Mesothelial cell of epicardium (in vitro differentiated cells): ENCODE results near the gene HDAC9. TPM values are rescaled to one million over a fixed set of nuclear protein-coding genes. Genes with fewer than 3 reads are reported as not detected.
A peak's percentile ranks its signal among the peaks of the same experiment; 100 is the strongest.

Experiments used
- DNase-seq, 2 experiments: peaks; one replicate each; pipeline ENCODE4 v3.0.0; 2021; ENCODE audit warnings: low spot score in 2 of 2; ENCODE audit not compliant: unreplicated experiment in 2 of 2
- H3K27ac Mint-ChIP-seq: 2 replicates; pipeline ENCODE4 v1.8.0; 2021; ENCODE audit warnings: mixed read lengths
- H3K27me3 Mint-ChIP-seq: 2 replicates; pipeline ENCODE4 v1.8.0; 2021; ENCODE audit warnings: low read depth, mixed read lengths
- H3K36me3 Mint-ChIP-seq: 2 replicates; pipeline ENCODE4 v1.8.0; 2021; ENCODE audit warnings: mixed read lengths
- H3K4me1 Mint-ChIP-seq: 2 replicates; pipeline ENCODE4 v1.8.0; 2021; ENCODE audit warnings: mixed read lengths
- H3K4me3 Mint-ChIP-seq: 2 replicates; pipeline ENCODE4 v1.8.0; 2021; ENCODE audit warnings: mild to moderate bottlenecking, moderate library complexity, mixed read lengths
- H3K9me3 Mint-ChIP-seq: 2 replicates; pipeline ENCODE4 v1.8.0; 2021; ENCODE audit warnings: mixed read lengths
- total RNA-seq: library from RNA; stranded (reverse); gene quantifications from 3 replicates; pipeline ENCODE4 v1.2.1, GENCODE V29; 2021
- TF ChIP-seq, protein P1 (sequence below): fragments of 200-600 bp; sonication (generic); IDR thresholded peaks from one replicate; pipeline ENCODE4 v1.5.0; 2021; ENCODE audit warnings: antibody characterized with exemption; ENCODE audit not compliant: unreplicated experiment

The HDAC9 gene
- total RNA-seq, result 32.2 to 37.4 TPM (median 35.9 TPM) in 3 replicates

DNA sequence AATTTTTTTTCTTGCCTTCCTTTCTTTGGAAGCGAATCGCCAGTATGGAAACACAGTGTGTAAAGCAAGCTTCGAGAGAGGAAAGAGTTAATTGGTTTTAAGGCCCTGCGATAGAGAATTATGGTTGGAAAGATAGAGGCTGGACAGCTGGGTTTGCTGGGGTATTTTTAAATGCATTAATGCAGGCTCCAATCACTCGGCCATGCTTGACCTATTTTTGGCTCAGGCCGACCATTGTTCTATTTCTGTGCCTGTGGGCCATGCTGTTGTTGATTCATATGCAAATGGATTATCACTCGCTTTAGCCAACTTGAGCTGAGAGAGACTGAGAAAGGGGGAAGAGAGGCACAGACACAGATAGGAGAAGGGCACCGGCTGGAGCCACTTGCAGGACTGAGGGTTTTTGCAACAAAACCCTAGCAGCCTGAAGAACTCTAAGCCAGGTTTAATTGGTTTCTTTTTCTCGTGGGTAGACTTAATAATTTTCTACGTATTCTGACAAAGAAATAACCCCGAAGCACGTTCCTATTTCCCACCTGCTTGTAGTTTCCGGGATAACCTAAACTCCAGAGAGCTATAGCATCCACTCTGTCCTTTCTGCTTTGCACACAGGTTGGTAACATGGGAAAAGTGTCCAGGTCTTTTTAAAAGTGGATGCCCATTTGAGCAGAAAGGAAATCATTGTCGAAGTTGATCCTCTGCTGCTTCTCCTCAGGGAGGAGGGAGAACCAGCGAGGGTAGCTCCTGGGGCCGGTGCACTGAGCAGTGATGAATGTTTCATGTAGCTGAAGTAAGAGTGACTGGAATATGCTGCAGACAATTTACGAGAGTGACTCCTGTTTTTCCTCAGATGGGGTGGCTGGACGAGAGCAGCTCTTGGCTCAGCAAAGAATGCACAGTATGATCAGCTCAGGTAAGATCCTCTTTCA lies at the start of gene HDAC9:
TSS of gene HDAC9 (plus strand) at position 338 of the 929 bp plus-strand sequence. CDS start at position 892, 554 bp downstream.
- DNase-seq, result no peak
- H3K4me1 Mint-ChIP-seq, result peaks cover 30% of the 10 kb centered on the region
- H3K4me3 Mint-ChIP-seq, result peak within 1 kb of the TSS; percentile 67
- H3K9me3 Mint-ChIP-seq, result no peaks in the 10 kb centered on the region
- H3K27ac Mint-ChIP-seq, result peak within 1 kb of the TSS; percentile 90
- no peaks in the 10 kb centered on the region for H3K27me3 Mint-ChIP-seq
- no peaks in the 10 kb centered on the region for H3K36me3 Mint-ChIP-seq
- TF ChIP-seq, protein P1, sequence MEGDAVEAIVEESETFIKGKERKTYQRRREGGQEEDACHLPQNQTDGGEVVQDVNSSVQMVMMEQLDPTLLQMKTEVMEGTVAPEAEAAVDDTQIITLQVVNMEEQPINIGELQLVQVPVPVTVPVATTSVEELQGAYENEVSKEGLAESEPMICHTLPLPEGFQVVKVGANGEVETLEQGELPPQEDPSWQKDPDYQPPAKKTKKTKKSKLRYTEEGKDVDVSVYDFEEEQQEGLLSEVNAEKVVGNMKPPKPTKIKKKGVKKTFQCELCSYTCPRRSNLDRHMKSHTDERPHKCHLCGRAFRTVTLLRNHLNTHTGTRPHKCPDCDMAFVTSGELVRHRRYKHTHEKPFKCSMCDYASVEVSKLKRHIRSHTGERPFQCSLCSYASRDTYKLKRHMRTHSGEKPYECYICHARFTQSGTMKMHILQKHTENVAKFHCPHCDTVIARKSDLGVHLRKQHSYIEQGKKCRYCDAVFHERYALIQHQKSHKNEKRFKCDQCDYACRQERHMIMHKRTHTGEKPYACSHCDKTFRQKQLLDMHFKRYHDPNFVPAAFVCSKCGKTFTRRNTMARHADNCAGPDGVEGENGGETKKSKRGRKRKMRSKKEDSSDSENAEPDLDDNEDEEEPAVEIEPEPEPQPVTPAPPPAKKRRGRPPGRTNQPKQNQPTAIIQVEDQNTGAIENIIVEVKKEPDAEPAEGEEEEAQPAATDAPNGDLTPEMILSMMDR, result no peak

- Mint-ChIP-seq H3K9me3 (peaks cover 5% of the 10 kb centered on the region), H3K27me3 (no peaks in the 10 kb centered on the region)
- TF ChIP-seq, protein P1, result no peak
Observed at GRCh38 chr7:18445916-18446520, 49.5 kb upstream of the HDAC9 start.

GRCh38 chr7:18450019-18450418 lies 45.5 kb upstream of the HDAC9 start:
- H3K4me1 Mint-ChIP-seq, result peaks cover 12% of the 10 kb centered on the region
- TF ChIP-seq, protein P1, result no peak
- peaks cover 7% of the 10 kb centered on the region for H3K36me3 Mint-ChIP-seq
- DNase-seq, result no peak
- H3K4me3 Mint-ChIP-seq, result no peak overlapping the region
- H3K27ac Mint-ChIP-seq, result no peak overlapping the region
- no peaks in the 10 kb centered on the region for H3K27me3 Mint-ChIP-seq
- peaks cover 13% of the 10 kb centered on the region for H3K9me3 Mint-ChIP-seq

More at GRCh38 chr7:18445916-18446520, 49.5 kb upstream of the HDAC9 start:
- DNase-seq, result no peak
- Mint-ChIP-seq H3K27ac (no peak overlapping the region), H3K36me3 (no peaks in the 10 kb centered on the region), H3K4me3 (no peak overlapping the region), H3K4me1 (peaks cover 11% of the 10 kb centered on the region)

- Mint-ChIP-seq H3K4me1 (peaks cover 22% of the 10 kb centered on the region), H3K9me3 (peaks cover 13% of the 10 kb centered on the region), H3K4me3 (no peak overlapping the region), H3K36me3 (peaks cover 7% of the 10 kb centered on the region), H3K27ac (no peak overlapping the region), H3K27me3 (no peaks in the 10 kb centered on the region)
- no peak for DNase-seq
- TF ChIP-seq, protein P1, result no peak
Observed at GRCh38 chr7:18455606-18456005, 39.9 kb upstream of the HDAC9 start.

- Mint-ChIP-seq H3K9me3 (no peaks in the 10 kb centered on the region), H3K36me3 (no peaks in the 10 kb centered on the region), H3K4me1 (peaks cover 22% of the 10 kb centered on the region), H3K4me3 (no peak overlapping the region), H3K27me3 (no peaks in the 10 kb centered on the region), H3K27ac (no peak overlapping the region)
- TF ChIP-seq, protein P1, result no peak
- no peak for DNase-seq
Observed at GRCh38 chr7:18457832-18458231, 37.7 kb upstream of the HDAC9 start.
